K562 (cell line): ENCODE data around the gene FAM98C. TPM values are rescaled to one million over a fixed set of nuclear protein-coding genes. Genes with fewer than 3 reads are reported as not detected.

ENCODE experiments used
- ARID1B ChIP-seq: fragments of 450-650 bp; IDR thresholded peaks from 2 replicates; pipeline ENCODE4 v1.6.1; 2016; ENCODE audit warnings: antibody characterized with exemption, mild to moderate bottlenecking, inconsistent platforms
- ATF6 ChIP-seq: sonication (generic); formaldehyde crosslinking; IDR thresholded peaks from 2 replicates; pipeline ENCODE4 v1.4.0; 2020; ENCODE audit warnings: mild to moderate bottlenecking, missing genetic modification reagents
- BRD4 ChIP-seq: fragments of 200-600 bp; sonication (generic); IDR thresholded peaks from 2 replicates; pipeline ENCODE4 v1.6.1; 2017; ENCODE audit warnings: inconsistent platforms
- BRD9 ChIP-seq: fragments of 450-650 bp; IDR thresholded peaks from 2 replicates; pipeline ENCODE4 v1.6.1; 2018; ENCODE audit warnings: low read depth; ENCODE audit not compliant: partially characterized antibody
- BRF2 ChIP-seq: IDR thresholded peaks from 3 replicates; pipeline ENCODE4 v1.6.1; 2011; ENCODE audit warnings: borderline replicate concordance, mild to moderate bottlenecking; ENCODE audit not compliant: insufficient read length, insufficient read depth
- EHMT2 ChIP-seq: fragments of 450-650 bp; IDR thresholded peaks from 2 replicates; pipeline ENCODE4 v1.6.1; 2018; ENCODE audit warnings: antibody characterized with exemption
- FIP1L1 ChIP-seq: fragments of 200-400 bp; formaldehyde crosslinking; IDR thresholded peaks from 2 replicates; pipeline ENCODE4 v1.6.1; 2018; ENCODE audit warnings: mild to moderate bottlenecking, low read depth, low read length; ENCODE audit not compliant: poor library complexity, severe bottlenecking
- JUN ChIP-seq, 2 experiments: sonication (generic) in 1 of 2; formaldehyde crosslinking in 1 of 2; IDR thresholded peaks; 2 replicates each; pipeline versions ENCODE4 v1.6.1 to v1.8.0; 2012 to 2022; ENCODE audit warnings: borderline replicate concordance in 2 of 2, mild to moderate bottlenecking in 2 of 2, improper control_type of control experiment in 1 of 2, low read depth in 1 of 2, low read length in 1 of 2, missing genetic modification reagents in 1 of 2
- LCOR ChIP-seq: sonication (generic); formaldehyde crosslinking; IDR thresholded peaks from 2 replicates; pipeline ENCODE4 v1.8.0; 2022; ENCODE audit warnings: mild to moderate bottlenecking, missing genetic modification reagents
- LEF1 ChIP-seq: fragments of 450-650 bp; IDR thresholded peaks from 2 replicates; pipeline ENCODE4 v1.6.1; 2016; ENCODE audit warnings: mild to moderate bottlenecking
- NR1H2 ChIP-seq: sonication (generic); formaldehyde crosslinking; IDR thresholded peaks from 2 replicates; pipeline ENCODE4 v1.4.0; 2020; ENCODE audit warnings: mild to moderate bottlenecking, missing genetic modification reagents
- SMAD1 ChIP-seq: fragments of 150-350 bp; IDR thresholded peaks from 2 replicates; pipeline ENCODE4 v1.6.1; 2014; ENCODE audit warnings: low read length, low read depth; ENCODE audit not compliant: partially characterized antibody
- SMARCC2 ChIP-seq: fragments of 450-650 bp; IDR thresholded peaks from 2 replicates; pipeline ENCODE4 v1.6.1; 2017; ENCODE audit warnings: antibody characterized with exemption, moderate library complexity, mild to moderate bottlenecking, low read depth
- UBTF ChIP-seq, 2 experiments: IDR thresholded peaks; 2 replicates each; pipeline ENCODE4 v1.6.1; 2012; ENCODE audit warnings: improper control_type of control experiment in 2 of 2, low read depth in 2 of 2, low read length in 2 of 2, borderline replicate concordance in 1 of 2
- ZNF699 ChIP-seq: fragments of 250-450 bp; sonication (Bioruptor Pico); IDR thresholded peaks from 2 replicates; pipeline ENCODE4 v1.8.0; 2021; ENCODE audit warnings: mild to moderate bottlenecking, moderate library complexity; ENCODE audit not compliant: insufficient replicate concordance
- polyA plus RNA-seq, 8 experiments: library from polyadenylated mRNA; depleted of rRNA in 4 of 8; stranded (reverse) in 5 of 8; unstranded in 3 of 8; fragments of >200 nt; fragmentation: Nextera tagmentation in 2 of 8; fragmentation: Illumina TruSeq in 1 of 8; extraction: Ambion mirVana in 2 of 8; extraction: Trizol in 1 of 8; gene quantifications; 2 replicates each; pipeline versions ENCODE4 v1.2.1 to v1.2.3, GENCODE V29; 2011 to 2014; ENCODE audit warnings: inconsistent platforms in 1 of 8, missing spikeins in 1 of 8
- total RNA-seq, 7 experiments: library from RNA; depleted of rRNA in 6 of 7; stranded (reverse); fragments of >200 nt in 6 of 7; fragmentation: Illumina TruSeq in 2 of 7; extraction: Trizol in 2 of 7; gene quantifications; 2 replicates each; pipeline versions ENCODE4 v1.2.1 to v1.2.3, GENCODE V29; 2011 to 2021; ENCODE audit warnings: low replicate concordance in 1 of 7
- TF ChIP-seq, protein P1 (sequence below), 3 experiments: IDR thresholded peaks in 2 of 3; conservative IDR thresholded peaks in 1 of 3; 2 replicates each; pipeline ENCODE4 v1.5.1; 2011 to 2012; ENCODE audit warnings: low read length in 3 of 3, mild to moderate bottlenecking in 3 of 3, control low read depth in 2 of 3, improper control_type of control experiment in 1 of 3, inconsistent platforms in 1 of 3, low read depth in 1 of 3, mixed read lengths in 1 of 3, moderate library complexity in 1 of 3; ENCODE audit not compliant: insufficient read depth in 2 of 3

FAM98C gene
- total and polyA plus RNA-seq, 9 of the 15 experiments (the other 6 are each of a cell fraction or from before 2014, with no cell fraction given) = 1.7 to 43.8 (median 13.7) TPM

- no peak for TF ChIP-seq NR1H2 (CRISPR knock-in tag)
- TF ChIP-seq FIP1L1 = no peak
- peak; percentile 22 for TF ChIP-seq LEF1
- TF ChIP-seq SMARCC2 = 0 out of 2 replicates have a peak, but pooled peaks have one; percentile 0
- 0 out of 4 replicates have a peak, but pooled peaks of 1 of the 2 experiments have one; percentile 9 for TF ChIP-seq UBTF (IDR thresholded peaks at IDR 0.05; ENCODE audit: borderline replicate concordance in 1 of 2, low read depth in 2 of 2, low read length in 2 of 2)
- 0 out of 2 replicates have a peak, but pooled peaks have one; percentile 20 for TF ChIP-seq ATF6 (CRISPR knock-in tag)
- TF ChIP-seq SMAD1 = no peak
- TF ChIP-seq ARID1B = 0 out of 2 replicates have a peak, but pooled peaks have one; percentile 20
- peak; percentile 33; the same call in 1 of the 2 replicates for TF ChIP-seq BRD4
- no peak for TF ChIP-seq JUN (IDR thresholded peaks at IDR 0.05; ENCODE audit: borderline replicate concordance, low read depth, low read length)
- TF ChIP-seq JUN (CRISPR knock-in tag; IDR thresholded peaks at IDR 0.05; ENCODE audit: borderline replicate concordance) = no peak
- TF ChIP-seq BRD9 = no peak
- no peak for TF ChIP-seq BRF2
- TF ChIP-seq LCOR (CRISPR knock-in tag) = 0 out of 2 replicates have a peak, but pooled peaks have one; percentile 14
- TF ChIP-seq EHMT2 = no peak
- TF ChIP-seq ZNF699 = no peak
- TF ChIP-seq, protein P1, sequence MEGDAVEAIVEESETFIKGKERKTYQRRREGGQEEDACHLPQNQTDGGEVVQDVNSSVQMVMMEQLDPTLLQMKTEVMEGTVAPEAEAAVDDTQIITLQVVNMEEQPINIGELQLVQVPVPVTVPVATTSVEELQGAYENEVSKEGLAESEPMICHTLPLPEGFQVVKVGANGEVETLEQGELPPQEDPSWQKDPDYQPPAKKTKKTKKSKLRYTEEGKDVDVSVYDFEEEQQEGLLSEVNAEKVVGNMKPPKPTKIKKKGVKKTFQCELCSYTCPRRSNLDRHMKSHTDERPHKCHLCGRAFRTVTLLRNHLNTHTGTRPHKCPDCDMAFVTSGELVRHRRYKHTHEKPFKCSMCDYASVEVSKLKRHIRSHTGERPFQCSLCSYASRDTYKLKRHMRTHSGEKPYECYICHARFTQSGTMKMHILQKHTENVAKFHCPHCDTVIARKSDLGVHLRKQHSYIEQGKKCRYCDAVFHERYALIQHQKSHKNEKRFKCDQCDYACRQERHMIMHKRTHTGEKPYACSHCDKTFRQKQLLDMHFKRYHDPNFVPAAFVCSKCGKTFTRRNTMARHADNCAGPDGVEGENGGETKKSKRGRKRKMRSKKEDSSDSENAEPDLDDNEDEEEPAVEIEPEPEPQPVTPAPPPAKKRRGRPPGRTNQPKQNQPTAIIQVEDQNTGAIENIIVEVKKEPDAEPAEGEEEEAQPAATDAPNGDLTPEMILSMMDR (IDR thresholded peaks at IDR 0.05 in 2 of 3, conservative IDR thresholded peaks at IDR 0.05 in 1 of 3; ENCODE audit: insufficient read depth in 2 of 3, low read depth in 1 of 3, low read length in 3 of 3) = no peak
Measured at GRCh38 chr19:38375098-38375493, 27.8 kb upstream of the FAM98C start (continued).
